ENCODE measurements around the gene GABRP.

- TF ChIP-seq CTCF (conservative IDR thresholded peaks at IDR 0.05; ENCODE audit: low read depth in 2 of 2) (no peak), CREB1 (CRISPR knock-in tag; IDR thresholded peaks at IDR 0.05; ENCODE audit: low read depth) (no peak)
These were observed 76.9 kb downstream of the GABRP start for GRCh38 chr5:170860415-170860814.

Data from GM23338 (cell line).